Measurements from ENCODE around the gene IQCB1.

DNA sequence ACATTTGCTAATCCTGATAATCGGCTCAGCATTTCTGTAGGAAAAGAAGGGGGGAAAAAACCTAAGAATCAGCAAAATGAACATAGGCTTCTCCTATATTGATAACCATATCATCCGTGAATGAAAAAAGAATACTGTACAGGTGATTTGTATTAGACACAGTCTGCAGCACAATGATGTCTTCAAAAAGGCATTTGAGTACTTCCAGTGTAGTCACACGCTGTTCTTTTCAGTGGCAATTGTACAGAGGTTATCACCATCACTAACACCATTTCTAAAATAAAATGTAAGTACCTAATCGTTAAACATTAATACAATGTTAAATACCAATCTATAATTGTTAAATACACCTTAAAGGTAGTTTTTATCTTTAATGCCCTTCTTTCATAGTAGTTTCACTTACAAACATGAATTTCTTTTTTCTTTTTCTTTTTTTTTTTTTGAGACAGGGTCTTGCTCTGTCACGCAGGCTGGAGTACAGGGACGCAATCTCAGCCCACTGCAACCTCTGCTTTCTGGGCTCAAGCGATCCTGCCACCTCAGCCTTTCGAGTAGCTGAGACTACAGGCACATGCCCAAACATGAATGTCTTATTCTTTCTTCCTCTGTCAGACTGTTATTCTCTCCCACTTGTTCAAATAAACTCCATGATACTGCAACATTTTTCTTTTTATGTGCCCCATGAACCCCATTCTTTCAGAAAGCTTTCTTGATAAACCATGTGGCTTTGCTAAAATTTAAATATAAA lies 103.7 kb downstream of the IQCB1 start:
- no peak for TF ChIP-seq POLR2A (IDR thresholded peaks at IDR 0.05; ENCODE audit: extremely low read depth, insufficient read length)
- TF ChIP-seq, protein P1, sequence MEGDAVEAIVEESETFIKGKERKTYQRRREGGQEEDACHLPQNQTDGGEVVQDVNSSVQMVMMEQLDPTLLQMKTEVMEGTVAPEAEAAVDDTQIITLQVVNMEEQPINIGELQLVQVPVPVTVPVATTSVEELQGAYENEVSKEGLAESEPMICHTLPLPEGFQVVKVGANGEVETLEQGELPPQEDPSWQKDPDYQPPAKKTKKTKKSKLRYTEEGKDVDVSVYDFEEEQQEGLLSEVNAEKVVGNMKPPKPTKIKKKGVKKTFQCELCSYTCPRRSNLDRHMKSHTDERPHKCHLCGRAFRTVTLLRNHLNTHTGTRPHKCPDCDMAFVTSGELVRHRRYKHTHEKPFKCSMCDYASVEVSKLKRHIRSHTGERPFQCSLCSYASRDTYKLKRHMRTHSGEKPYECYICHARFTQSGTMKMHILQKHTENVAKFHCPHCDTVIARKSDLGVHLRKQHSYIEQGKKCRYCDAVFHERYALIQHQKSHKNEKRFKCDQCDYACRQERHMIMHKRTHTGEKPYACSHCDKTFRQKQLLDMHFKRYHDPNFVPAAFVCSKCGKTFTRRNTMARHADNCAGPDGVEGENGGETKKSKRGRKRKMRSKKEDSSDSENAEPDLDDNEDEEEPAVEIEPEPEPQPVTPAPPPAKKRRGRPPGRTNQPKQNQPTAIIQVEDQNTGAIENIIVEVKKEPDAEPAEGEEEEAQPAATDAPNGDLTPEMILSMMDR (IDR thresholded peaks at IDR 0.05; ENCODE audit: low read depth, low read length), result no peak

All from NB4 (cell line).